Mucosa of descending colon (tissue), 3 donors: ENCODE measurements around the gene AANAT. TPM values are rescaled to one million over a fixed set of nuclear protein-coding genes. Genes with fewer than 3 reads are reported as not detected.
"Not testable (repeated sequence)": the region's sequence is repeated elsewhere in the genome, so short reads cannot be mapped to it uniquely, and the experiment has no call there.

Source experiments
- ATAC-seq: fragments of 200-7000 bp; cut with Tn5 transposase; one replicate; pipeline ENCODE4 v1.9.1; 2020; ENCODE audit warnings: mild to moderate bottlenecking, moderate library complexity
- DNase-seq, 3 donors: peaks; one replicate each; pipeline ENCODE4 v3.0.0-alpha.2; 2020
- H3K36me3 ChIP-seq: fragments of 200-600 bp; one replicate; pipeline ENCODE4 v1.8.0; 2021; ENCODE audit warnings: low read depth, mild to moderate bottlenecking
- H3K4me1 ChIP-seq: fragments of 200-600 bp; one replicate; pipeline ENCODE4 v1.8.0; 2021; ENCODE audit warnings: low read depth, mild to moderate bottlenecking
- H3K4me3 ChIP-seq: fragments of 200-600 bp; one replicate; pipeline ENCODE4 v1.8.0; 2021; ENCODE audit warnings: mild to moderate bottlenecking
- H3K9me3 ChIP-seq: fragments of 200-600 bp; one replicate; pipeline ENCODE4 v1.8.0; 2021; ENCODE audit warnings: mild to moderate bottlenecking
- intact Hi-C, 2 donors: fragments of 100-400 bp; cut with DNase I in 1 of 2; cut with micrococcal nuclease in 1 of 2; formaldehyde crosslinking; loops; one replicate each; pipeline versions ENCODE4 v1.11.0 to v1.11.1; 2022; cut with DNase I, micrococcal nuclease
- total RNA-seq, 3 donors: library from RNA; stranded (reverse); fragmentation: NEBNext Ultra II Directional in 2 of 3; extraction: Animal tissue kit (Norgen Biotek cat#: 25700) in 2 of 3; gene quantifications; one replicate each; pipeline versions ENCODE4 v1.2.1 to v1.2.4, GENCODE V29; 2021 to 2023
- TF ChIP-seq, protein P1 (sequence below): fragments of 200-600 bp; IDR thresholded peaks from one replicate; pipeline ENCODE4 v1.8.0; 2022; ENCODE audit warnings: antibody characterized with exemption, mild to moderate bottlenecking
- donor health status: DM: no; HTN: no; CAD: no; lungs with moderate emphysema.
- donor health status: DM: no; HTN: no; CAD: no.
- donor health status: DM: no; HTN: yes; CAD: no.

The AANAT gene
- total RNA-seq, 3 donors from 2014 or later, result not detected

DNA sequence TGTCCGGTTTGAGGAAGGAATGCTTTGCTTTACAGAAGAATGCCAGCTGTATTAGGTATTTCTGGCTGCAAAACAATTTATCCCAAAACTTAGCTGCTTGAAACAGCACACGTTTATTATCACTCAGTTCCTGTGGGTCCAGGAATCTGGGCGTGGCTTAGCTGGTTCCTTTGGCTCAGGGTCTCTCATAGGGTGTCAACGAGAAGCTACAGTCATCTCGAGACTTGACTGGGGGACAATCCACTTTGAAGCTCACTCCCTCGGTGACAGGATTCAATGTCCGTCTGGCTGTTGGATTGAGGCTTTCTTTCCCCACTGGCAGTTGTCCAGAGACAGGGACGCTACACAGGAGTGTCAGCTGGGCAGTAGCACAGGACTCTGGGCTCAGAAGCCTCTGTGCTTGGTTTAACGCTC is 43.4 kb downstream of the AANAT start:
- H3K4me1 ChIP-seq, result no peaks in the 10 kb centered on the region
- TF ChIP-seq, protein P1, sequence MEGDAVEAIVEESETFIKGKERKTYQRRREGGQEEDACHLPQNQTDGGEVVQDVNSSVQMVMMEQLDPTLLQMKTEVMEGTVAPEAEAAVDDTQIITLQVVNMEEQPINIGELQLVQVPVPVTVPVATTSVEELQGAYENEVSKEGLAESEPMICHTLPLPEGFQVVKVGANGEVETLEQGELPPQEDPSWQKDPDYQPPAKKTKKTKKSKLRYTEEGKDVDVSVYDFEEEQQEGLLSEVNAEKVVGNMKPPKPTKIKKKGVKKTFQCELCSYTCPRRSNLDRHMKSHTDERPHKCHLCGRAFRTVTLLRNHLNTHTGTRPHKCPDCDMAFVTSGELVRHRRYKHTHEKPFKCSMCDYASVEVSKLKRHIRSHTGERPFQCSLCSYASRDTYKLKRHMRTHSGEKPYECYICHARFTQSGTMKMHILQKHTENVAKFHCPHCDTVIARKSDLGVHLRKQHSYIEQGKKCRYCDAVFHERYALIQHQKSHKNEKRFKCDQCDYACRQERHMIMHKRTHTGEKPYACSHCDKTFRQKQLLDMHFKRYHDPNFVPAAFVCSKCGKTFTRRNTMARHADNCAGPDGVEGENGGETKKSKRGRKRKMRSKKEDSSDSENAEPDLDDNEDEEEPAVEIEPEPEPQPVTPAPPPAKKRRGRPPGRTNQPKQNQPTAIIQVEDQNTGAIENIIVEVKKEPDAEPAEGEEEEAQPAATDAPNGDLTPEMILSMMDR, result no peak
- no peak for ATAC-seq
- intact Hi-C loops, result no loop called here
- H3K4me3 ChIP-seq, result no peak overlapping the region
- H3K36me3 ChIP-seq, result no peaks in the 10 kb centered on the region
- no peak for DNase-seq
- no peaks in the 10 kb centered on the region for H3K9me3 ChIP-seq

DNA sequence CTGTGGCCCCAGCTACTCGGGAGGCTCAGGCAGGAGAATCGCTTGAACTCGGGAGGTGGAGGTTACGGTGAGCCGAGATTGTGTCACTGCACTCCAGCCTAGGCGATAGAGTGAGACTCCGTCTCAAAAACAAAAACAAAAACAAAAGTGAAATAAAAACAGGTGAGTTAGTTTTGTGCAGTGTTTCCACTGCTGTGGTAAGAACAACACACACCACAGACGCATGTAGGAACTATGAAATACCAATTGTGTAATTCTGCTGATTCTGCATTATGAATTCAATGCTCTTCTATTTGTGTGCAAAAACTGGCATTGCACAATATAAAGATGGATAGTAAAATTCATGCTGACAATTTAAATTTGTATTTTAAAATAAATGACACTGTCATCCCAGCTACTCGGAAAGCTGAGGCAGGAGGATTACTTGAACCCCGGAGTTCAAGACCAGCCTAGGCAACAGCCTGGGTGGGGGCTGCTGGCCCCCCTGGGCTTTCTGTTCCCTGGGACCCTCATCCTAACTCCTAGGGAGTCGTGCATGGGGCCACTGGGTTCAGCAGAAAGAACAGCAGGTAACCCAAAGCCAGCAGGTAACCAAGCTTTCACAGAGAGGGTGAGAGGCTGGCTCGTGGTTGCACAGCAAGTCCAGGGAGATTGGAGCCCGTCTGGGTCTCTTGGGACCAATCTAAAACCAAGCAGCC is 44.4 kb downstream of the AANAT start:
- intact Hi-C loops, result no loop called here
- H3K4me3 ChIP-seq, result no peak overlapping the region
- DNase-seq (no peak), ATAC-seq (no peak)
- no peaks in the 10 kb centered on the region for H3K36me3 ChIP-seq
- H3K4me1 ChIP-seq, result no peaks in the 10 kb centered on the region
- no peaks in the 10 kb centered on the region for H3K9me3 ChIP-seq
- TF ChIP-seq, protein P1, result no peak

DNA sequence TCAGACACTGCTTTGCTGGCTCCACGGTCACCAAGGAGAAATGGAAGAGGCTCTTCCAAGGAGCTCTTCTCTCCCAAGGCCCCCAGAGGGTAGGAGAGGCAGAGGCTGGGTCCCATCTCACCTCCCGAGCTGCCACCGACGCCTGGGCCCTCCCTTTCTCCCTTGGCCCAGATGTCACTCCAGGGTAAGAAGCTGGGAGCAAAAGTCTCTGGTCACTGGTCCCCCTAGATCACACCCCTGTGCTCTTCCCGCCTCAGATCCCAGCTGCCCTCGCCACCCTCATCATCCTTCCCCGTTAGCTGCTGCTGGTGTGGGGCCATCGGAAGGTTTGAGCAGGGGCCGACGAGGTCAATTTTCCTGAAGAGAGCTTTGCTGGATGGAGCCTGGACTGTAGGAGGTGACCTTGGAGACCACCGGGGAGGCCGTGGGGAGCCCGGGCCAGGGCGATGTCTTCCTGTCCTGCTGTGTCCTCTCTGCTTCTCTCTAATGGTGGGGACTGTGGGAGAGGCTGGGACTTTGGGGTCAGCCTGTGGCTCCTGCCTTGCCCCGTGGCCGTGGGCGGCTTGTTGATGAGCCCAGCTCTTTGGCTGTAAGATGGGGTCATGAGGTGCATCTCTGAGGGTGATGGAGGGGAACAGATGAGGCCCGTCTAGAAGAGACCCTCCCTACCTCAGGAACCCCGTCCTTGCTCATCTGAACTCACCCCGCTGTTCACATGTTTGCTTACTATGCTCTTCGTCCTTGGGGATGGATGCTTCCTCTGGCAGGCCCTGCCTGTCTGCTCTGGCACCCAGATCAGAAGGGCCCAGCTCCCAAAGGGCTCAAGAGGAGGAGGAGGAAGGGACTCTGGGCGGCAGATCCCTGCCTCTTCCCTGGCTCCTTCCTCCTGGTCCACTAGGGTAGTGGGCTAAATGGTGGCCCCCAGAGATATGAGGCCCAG is 45.2 kb downstream of the AANAT start:
- no peaks in the 10 kb centered on the region for H3K4me1 ChIP-seq
- intact Hi-C loops, result no loop called here
- no peaks in the 10 kb centered on the region for H3K36me3 ChIP-seq
- TF ChIP-seq, protein P1, result no peak
- no peaks in the 10 kb centered on the region for H3K9me3 ChIP-seq
- DNase-seq, result no peak
- H3K4me3 ChIP-seq, result no peak overlapping the region
- ATAC-seq, result no peak

DNA sequence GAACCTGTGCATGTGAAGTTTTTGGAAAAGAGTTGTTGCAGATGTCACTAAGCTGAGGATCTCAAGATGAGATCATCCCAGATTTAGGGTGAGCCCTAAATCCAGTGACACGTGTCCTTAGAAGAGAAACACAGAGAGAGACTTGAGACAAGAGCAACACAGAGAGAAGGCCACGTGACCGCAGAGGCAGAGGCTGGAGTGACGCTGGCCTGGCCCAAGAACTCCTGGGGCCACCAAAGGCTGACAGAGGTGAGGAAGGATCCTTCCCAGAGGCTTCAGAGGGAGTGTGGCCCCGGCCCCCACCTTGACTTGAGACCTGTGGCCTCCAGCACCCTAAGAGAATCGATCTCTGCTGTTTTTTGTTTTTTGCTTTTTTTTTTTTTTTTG is 45.9 kb downstream of the AANAT start:
- intact Hi-C loops, result no loop called here
- H3K36me3 ChIP-seq, result no peaks in the 10 kb centered on the region
- H3K4me3 ChIP-seq, result no peak overlapping the region
- DNase-seq (no peak), ATAC-seq (no peak)
- TF ChIP-seq, protein P1, result no peak
- no peaks in the 10 kb centered on the region for H3K4me1 ChIP-seq
- no peaks in the 10 kb centered on the region for H3K9me3 ChIP-seq

DNA sequence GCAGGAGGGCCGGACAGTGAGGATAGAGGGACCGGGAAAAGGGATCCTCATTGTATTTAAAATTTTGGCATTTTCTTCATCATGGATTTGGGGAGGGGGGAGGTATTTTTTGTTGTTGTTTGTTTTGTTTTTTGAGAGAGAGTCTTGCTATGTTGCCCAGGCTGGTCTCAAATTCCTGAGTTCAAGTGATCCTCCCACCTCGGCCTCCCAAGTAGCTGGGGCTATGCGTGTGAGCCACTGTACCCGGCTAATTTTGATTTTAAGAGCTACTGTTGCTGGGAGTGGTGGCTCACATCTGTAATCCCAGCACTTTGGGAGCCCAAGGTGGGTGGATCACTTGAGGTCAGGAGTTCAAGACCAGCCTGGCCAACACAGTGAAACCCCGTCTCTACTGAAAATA is 47.0 kb downstream of the AANAT start:
- H3K4me3 ChIP-seq, intact Hi-C loops, H3K4me1 ChIP-seq, DNase-seq, H3K36me3 ChIP-seq, ATAC-seq, H3K9me3 ChIP-seq: not testable (repeated sequence)
